GM19372 (cell line): Measurements from ENCODE around the gene KLHL20.
"Not testable (repeated sequence)": the region's sequence is repeated elsewhere in the genome, so short reads cannot be mapped to it uniquely, and the experiment has no call there.

Experiments used
- ATAC-seq: cut with Tn5 transposase; IDR thresholded peaks from one replicate; pipeline ENCODE4 v1.9.1; 2021; ENCODE audit warnings: mild to moderate bottlenecking, low read depth, moderate library complexity; ENCODE audit not compliant: unreplicated experiment

KLHL20 gene

GRCh38 chr1:173744651-173745050, 29.9 kb downstream of the KLHL20 start:
- no peak for ATAC-seq

DNA sequence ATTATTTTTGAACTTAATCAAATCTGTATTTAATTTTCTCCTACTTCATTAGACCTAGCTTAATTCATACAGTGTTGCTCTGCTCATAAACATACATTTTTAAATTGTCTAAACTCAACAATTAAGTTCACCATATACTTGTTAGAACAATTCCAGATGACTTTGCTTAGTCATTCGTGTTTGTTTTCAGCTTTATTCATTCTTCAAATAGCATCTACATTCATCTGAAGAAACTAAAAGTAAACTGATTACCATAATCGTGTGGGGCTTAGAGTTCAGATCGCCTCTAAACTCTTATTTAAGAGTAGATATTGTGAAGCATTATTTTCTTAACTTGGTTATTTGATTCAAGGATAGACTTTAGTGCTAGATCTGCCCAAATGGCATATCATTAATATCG, 34.4 kb downstream of the KLHL20 start:
- ATAC-seq: no peak

DNA sequence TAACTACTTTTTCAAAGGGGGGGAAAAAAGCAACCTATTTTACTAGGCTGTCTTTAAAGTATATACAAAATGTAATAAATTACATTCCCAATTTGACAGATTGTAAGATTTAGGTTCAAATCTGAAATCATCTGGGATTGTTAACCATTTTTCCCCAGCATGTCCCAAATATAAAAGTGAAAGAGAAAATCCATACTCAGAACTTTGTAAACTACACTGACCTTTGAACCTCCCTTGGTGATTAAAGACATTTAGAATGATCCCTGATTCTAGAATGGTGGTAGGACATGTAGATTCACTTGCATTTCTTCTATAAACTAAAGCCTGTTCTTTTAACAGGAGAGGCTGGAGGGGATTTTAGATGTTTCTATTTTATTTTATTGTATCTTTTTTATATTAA, 39.0 kb downstream of the KLHL20 start:
- no peak for ATAC-seq

DNA sequence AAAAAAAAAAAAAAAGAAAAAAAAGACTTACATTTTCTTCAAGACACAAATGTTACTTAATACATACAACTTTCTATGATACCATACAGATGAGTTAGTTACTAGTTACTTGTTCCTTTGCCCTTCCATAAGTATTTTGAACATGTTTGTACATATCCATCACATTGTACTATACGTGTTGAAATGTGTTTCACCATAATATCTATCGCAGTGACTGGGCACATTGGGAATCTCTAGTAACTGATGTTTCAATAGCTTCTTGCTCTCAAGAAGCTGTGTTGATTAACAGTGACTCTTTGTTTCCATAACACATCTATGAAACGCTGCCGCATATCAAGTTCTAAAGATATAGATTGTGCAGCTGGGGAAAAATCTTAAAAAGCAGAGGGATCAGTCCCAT, 42.9 kb downstream of the KLHL20 start:
- no peak for ATAC-seq

DNA sequence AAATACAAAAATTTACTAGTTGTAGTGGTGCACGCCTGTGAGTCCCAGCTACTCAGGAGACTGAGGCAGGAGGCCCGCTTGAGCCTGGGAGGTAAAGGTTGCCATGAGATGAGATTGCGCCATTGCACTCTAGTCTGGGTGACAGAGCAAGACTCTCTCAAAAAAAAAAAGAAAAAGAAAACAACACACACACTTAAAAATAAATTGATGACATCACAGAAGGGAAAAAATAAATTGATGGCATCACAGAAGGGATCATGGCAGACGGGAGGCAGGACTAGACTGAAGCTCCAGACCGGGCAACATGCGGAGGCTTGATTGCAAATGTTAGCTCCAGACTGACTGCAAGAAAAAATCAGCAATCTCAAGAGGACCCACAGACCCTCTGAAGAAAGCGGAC, 43.3 kb downstream of the KLHL20 start:
- no peak for ATAC-seq

DNA sequence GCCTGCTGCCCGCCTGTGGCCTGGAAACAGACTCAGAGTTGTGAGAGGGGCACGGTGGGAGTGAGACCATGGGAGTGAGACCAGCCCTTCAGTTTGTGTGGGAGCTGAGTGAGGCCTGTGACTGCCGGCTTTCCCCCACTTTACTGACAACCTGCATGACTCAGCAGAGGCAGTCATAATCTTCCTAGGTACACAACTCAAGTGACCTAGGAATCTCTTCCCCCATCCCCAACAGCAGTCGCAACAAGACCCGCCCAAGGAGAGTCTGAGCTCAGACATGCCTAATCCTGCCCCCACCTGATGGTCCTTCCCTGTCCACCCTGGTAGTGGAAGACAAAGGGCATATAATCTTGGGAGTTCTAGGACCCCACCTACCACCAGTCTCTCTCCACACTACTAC, 44.2 kb downstream of the KLHL20 start:
- no peak for ATAC-seq

DNA sequence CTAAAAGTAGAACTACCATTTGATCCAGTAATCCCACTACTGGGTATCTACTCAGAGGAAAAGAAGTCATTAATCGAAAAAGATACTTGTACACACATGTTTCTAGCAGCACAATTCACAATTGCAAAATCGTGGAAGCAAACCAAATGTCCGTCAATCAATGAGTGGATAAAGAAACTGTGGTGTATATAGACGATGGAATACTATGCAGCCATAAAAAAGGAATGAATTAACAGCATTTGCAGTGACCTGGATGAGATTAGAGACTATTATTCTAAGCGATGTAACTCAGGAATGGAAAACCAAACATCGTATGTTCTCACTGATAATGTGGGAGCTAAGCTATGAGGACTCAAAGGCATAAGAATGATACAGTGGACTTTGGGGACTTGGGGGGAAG, 49.5 kb downstream of the KLHL20 start:
- not testable (repeated sequence) for ATAC-seq

GRCh38 chr1:173768206-173768605, 53.4 kb downstream of the KLHL20 start:
- no peak for ATAC-seq

- ATAC-seq: no peak
Observed at GRCh38 chr1:173768827-173769226, 54.0 kb downstream of the KLHL20 start.

- ATAC-seq: not testable (repeated sequence)
Observed at GRCh38 chr1:173770330-173770729, 55.5 kb downstream of the KLHL20 start.

DNA sequence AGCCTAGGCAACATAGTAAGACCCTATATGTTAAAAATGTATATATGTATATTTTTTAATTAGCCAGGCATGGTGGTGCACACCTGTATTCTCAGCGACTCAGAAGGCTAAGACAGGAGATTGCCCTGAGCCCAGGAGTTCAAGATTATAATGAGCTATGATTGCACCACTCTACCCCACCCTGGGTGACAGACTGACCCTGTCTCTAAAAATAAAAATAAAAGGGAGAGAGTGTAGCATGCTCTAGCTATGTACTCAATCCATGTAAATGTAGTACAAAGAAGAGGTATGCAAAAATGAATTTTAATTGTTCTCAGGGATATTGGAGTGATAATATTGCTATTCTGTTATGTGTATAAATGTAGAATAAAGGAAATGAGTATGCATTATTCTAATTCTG, 56.8 kb downstream of the KLHL20 start:
- ATAC-seq: no peak

DNA sequence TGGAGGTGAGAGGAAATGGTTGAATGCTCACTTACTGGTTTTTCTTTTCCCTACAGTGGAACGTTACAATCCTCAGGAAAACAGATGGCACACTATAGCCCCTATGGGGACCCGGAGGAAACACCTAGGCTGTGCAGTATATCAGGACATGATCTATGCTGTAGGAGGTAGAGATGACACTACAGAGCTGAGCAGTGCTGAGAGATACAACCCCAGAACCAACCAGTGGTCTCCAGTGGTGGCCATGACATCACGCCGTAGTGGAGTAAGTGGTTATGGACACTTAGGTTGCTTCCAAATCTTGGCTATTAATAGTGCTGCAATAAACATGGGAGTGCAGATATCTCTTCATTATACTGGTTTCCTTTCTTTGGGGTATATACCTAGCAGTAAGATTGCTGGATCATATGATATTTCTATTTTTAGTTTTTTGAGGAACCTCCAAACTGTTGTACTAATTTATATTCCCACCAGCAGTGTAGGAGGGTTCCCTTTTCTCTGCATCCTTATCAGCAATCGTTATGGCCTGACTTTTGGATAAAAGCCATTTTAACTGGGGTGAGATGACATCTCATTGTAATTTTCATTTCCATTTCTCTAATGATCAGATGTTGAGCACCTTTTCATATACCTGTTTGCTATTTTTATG, 60.9 kb downstream of the KLHL20 start:
- no peak for ATAC-seq

- ATAC-seq: no peak
Observed at GRCh38 chr1:173779936-173780335, 65.2 kb downstream of the KLHL20 start.

GRCh38 chr1:173784997-173785396, 70.2 kb downstream of the KLHL20 start:
- ATAC-seq: no peak

DNA sequence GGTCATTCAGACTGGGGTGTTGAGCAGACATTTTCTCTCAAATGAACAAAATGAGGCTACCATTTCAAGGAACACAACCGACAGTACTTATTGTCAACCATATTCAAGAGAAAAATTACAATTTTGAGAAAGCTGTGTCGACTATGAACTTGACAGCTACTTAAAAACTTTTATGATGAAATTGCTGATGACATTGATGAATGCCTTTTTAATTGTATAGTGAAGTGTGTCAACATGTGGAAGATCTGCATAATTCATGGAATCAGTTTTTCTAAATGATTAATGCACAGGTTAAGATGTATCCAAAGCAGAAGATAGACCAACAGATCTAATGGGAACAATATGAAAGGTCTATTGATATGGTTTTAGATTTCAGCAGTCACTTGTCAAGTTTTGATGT, 75.1 kb downstream of the KLHL20 start:
- no peak for ATAC-seq

- ATAC-seq: no peak
Observed at GRCh38 chr1:173798078-173798477, 83.3 kb downstream of the KLHL20 start.

- ATAC-seq: not testable (repeated sequence)
Observed at GRCh38 chr1:173799995-173800394, 85.2 kb downstream of the KLHL20 start.

GRCh38 chr1:173802961-173803360, 88.2 kb downstream of the KLHL20 start:
- no peak for ATAC-seq

DNA sequence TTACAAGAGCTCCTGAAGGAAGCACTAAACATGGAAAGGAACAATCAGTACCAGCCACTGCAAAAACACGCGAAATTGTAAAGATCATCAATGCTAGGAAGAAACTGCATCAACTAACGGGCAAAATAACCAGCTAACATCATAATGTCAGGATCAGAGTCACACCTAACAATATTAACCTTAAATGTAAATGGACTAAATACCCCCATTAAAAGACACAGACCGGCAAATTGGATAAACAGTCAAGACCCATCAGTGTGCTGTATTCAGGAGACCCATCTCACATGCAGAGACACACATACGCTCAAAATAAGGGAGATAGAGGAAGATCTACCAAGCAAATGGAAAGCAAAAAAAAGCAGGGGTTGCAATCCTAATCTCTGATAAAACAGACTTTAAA, 98.9 kb downstream of the KLHL20 start:
- not testable (repeated sequence) for ATAC-seq

GRCh38 chr1:173818459-173818858, 103.7 kb downstream of the KLHL20 start:
- no peak for ATAC-seq

GRCh38 chr1:173821680-173822079, 106.9 kb downstream of the KLHL20 start:
- ATAC-seq: no peak

DNA sequence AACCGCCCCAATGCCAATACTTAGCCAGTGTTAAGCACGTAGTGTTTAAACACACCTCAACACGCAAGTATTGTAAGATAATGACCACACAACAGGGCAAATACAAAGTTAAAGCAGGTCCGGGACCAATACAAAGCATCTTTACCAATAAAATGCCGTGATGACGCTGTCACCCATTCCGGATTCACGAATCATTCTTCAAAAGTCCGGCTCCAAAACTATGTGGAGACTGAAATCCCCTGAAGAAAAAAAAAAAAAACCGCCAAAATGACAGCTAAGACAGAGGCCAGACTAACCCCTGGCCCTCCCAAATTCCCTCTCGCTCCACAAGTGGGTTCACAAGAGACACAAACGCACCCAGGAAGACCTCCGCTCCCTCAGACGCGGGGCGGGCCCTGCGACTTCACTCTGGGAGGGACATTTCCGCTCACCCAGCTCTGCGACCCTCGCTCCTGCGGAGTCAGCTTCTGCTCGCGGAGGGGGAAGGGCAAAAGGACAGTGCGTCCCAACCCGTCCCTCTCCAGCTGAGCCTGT, 109.1 kb downstream of the KLHL20 start:
- ATAC-seq: peak; percentile 33
